GM06990 (cell line): Measurements from ENCODE around the gene TNPO1.

Experiments
- DNase-seq: peaks from one replicate; pipeline ENCODE4 v3.0.0-alpha.2; 2011; ENCODE audit not compliant: insufficient read length; ENCODE audit errors: extremely low read depth
- H3K27me3 ChIP-seq: replicated peaks from 2 replicates; pipeline ENCODE4 v1.6.0; 2011; ENCODE audit warnings: low read length; ENCODE audit not compliant: control insufficient read depth, insufficient read depth
- H3K36me3 ChIP-seq: 2 replicates; pipeline ENCODE4 v1.5.1; 2011; ENCODE audit warnings: low read length; ENCODE audit not compliant: control insufficient read depth, insufficient read depth
- H3K4me3 ChIP-seq: replicated peaks from 2 replicates; pipeline ENCODE4 v1.5.1; 2011; ENCODE audit warnings: low read depth, mild to moderate bottlenecking, control low read depth, low read length
- TF ChIP-seq, protein P1 (sequence below): IDR thresholded peaks from 2 replicates; pipeline ENCODE4 v1.5.1; 2011; ENCODE audit warnings: low read length, control low read depth, mild to moderate bottlenecking, inconsistent platforms; ENCODE audit not compliant: insufficient read depth, poor library complexity, severe bottlenecking

Gene TNPO1

DNA sequence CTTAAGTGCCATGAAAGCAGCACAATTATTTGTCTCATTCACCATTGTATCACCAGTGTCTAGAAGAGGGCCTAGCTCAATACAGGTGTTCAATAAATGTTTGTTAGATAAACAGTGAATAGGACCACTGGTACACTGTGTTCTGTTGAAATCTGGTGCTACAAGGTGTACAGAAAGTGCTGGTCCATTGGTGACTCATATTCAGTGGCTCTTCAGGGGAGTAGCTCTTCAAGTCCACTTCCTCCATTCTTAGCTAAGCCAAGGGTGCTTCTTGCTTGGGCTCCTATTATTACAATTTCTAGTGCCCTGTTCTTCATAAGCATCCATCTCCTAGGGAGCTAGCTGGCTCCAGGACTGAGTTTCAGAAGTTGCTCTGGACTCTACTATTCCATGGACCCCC lies 133.0 kb downstream of the TNPO1 start:
- no peak for DNase-seq
- TF ChIP-seq, protein P1, sequence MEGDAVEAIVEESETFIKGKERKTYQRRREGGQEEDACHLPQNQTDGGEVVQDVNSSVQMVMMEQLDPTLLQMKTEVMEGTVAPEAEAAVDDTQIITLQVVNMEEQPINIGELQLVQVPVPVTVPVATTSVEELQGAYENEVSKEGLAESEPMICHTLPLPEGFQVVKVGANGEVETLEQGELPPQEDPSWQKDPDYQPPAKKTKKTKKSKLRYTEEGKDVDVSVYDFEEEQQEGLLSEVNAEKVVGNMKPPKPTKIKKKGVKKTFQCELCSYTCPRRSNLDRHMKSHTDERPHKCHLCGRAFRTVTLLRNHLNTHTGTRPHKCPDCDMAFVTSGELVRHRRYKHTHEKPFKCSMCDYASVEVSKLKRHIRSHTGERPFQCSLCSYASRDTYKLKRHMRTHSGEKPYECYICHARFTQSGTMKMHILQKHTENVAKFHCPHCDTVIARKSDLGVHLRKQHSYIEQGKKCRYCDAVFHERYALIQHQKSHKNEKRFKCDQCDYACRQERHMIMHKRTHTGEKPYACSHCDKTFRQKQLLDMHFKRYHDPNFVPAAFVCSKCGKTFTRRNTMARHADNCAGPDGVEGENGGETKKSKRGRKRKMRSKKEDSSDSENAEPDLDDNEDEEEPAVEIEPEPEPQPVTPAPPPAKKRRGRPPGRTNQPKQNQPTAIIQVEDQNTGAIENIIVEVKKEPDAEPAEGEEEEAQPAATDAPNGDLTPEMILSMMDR, result no peak
- Histone ChIP-seq H3K4me3 (no peak overlapping the region), H3K36me3 (no peaks in the 10 kb centered on the region), H3K27me3 (no peaks in the 10 kb centered on the region)

DNA sequence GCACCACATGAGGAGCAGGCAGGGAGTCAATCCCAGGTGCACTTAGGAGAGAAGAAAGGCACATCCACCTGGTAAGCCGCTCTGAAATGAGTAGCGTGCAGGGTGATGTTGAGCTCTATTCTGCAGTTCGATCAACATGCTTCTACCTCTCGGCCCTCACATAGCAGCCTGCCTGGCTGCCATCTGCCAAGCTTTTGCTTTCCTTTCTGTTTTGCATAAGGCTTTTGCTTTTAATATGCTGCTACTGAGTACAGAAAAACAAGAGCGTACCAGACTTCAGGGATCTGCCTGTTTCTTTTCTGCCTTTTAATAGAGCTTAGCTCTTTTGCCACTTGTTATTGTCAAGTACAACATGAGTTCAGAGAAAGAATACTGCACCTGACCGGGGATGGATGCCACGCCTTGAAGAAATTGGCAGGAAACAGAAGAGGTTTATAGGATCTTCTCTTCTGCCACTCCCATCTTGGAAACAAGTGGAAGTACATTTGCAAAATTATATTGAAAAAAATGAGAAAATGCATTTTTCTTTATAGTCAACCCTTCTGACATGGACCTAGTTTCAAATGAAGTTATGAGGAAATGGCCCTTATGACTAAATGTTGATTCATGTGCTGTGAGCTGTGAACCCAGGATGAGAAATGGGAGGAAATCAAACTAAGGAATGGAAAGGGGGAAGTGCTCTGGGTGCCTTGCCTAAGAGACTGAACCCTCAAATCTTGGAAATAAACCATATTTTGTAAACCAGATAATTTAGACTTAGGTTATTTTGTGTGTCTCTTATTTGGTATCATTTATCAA lies 135.4 kb downstream of the TNPO1 start:
- no peaks in the 10 kb centered on the region for H3K36me3 ChIP-seq
- H3K4me3 ChIP-seq, result no peak overlapping the region
- no peak for DNase-seq
- TF ChIP-seq, protein P1, result no peak
- H3K27me3 ChIP-seq, result no peaks in the 10 kb centered on the region

- no peak for DNase-seq
- no peak overlapping the region for H3K4me3 ChIP-seq
Measured at GRCh38 chr5:72954389-72954788, 137.9 kb downstream of the TNPO1 start.

GRCh38 chr5:72955143-72955767 lies 138.8 kb downstream of the TNPO1 start:
- Histone ChIP-seq H3K36me3 (no peaks in the 10 kb centered on the region), H3K27me3 (no peaks in the 10 kb centered on the region), H3K4me3 (peak overlapping the region; percentile 73)
- DNase-seq, result no peak
- TF ChIP-seq, protein P1, result no peak

More at GRCh38 chr5:72954389-72954788, 137.9 kb downstream of the TNPO1 start:
- TF ChIP-seq, protein P1, result no peak
- no peaks in the 10 kb centered on the region for H3K27me3 ChIP-seq
- no peaks in the 10 kb centered on the region for H3K36me3 ChIP-seq

DNA sequence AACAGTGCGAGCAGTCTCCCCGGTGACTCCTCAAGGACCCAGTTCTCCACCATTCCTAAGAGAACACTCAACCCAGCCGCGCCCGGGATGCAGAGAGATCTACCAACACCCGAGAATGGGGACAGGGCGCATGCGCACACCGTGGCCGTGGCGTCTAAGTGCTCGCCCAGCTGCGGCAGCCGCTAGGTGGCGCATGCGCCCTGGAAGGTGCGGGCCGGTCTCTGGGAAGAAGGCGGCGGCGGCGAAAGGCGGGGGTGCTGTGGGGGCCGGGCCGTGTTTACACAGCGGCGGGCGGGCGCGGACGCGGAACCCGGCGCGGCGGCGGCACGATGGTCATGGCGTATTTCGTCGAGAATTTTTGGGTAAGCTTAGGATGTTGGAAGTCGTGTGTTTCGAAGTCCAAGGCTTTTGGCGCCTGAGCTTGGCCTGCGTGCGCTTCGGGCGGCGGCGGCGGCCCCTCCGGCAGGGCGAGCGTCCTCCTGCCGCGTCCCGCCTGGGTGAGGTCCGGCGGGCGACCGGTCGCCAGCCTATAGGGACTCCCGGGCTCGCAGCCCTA lies 139.4 kb downstream of the TNPO1 start, which contains the start of gene FCHO2:
Gene FCHO2 (plus strand): TSS at position 274 of the 556 bp plus-strand sequence. CDS start 56 bp downstream, at position 330.
- peak; percentile 90 for DNase-seq
- Histone ChIP-seq H3K36me3 (no peaks in the 10 kb centered on the region), H3K4me3 (peak within 1 kb of the TSS; percentile 73), H3K27me3 (no peaks in the 10 kb centered on the region)
- TF ChIP-seq, protein P1, result peak; percentile 85
